ENCODE data around the gene EML4. TPM values are rescaled to one million over a fixed set of nuclear protein-coding genes. Genes with fewer than 3 reads are reported as not detected.

The EML4 gene
- total RNA-seq, 4 donors from 2014 or later: 27.4 to 96.8 (median 58.0) TPM

DNA sequence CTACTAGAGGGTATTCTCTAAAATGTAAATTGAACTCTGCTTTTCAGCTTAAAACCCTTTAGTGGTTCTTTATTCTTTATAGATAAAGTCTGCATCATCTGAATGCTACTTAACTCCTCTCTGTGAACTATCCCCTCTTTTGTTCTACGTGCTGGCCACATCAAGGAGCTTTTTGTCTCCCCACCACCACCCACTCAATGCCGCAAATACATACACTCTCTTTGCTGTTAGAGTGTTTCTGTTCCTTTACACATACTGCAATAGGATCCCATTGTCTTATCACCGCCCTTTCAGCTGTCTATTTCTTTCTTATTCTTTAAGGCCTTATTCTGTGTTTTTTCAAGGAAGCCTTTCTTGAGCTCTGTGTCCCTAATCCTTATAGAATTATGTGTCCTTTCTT is 83.3 kb downstream of the EML4 start:
- Histone ChIP-seq H3K4me1 (no peaks in the 10 kb centered on the region), H3K27me3 (no peaks in the 10 kb centered on the region), H3K4me3 (no peak overlapping the region), H3K9me3 (no peaks in the 10 kb centered on the region), H3K27ac (no peak overlapping the region), H3K36me3 (no peaks in the 10 kb centered on the region)
- TF ChIP-seq POLR2A (IDR thresholded peaks at IDR 0.05) (no peak), CTCF (IDR thresholded peaks at IDR 0.05) (no peak)
- DNase-seq: no peak
- intact Hi-C loops (cut with DNase I; ENCODE audit: low total_unique reads): no loop called here

DNA sequence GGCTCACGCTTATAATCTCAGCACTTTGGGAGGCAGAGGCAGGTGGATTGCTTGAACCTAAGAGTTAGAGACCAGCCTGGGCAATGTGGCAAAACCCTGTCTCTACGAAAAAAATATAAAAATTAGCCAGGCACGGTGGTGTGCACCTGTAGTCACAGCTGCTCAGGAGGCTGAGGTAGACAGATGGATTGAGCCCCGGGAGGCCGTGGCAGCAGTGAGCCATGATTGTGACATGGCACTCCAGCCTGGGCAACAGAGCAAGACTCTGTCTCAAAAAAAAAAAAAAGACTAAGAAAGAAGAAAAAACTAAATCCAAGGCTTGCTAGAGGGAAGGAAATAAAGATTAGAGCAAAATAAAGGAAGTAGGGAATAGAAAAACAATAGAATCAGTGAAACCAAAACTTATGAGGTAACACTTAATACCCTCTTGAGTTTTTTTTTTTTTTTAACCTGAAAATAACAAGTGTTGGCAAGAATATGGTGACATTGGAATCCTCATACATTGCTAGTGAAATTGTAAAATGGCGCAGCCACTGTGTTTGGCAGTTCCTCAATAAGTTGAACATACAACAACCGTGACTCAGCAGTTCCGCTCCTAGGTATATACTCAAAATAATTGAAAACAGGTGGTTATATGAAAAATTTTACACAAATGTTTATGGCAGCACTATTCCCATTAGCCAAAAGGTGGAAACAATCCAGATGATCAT is 85.2 kb downstream of the EML4 start:
- DNase-seq: no peak
- no peaks in the 10 kb centered on the region for H3K9me3 ChIP-seq
- no peak overlapping the region for H3K27ac ChIP-seq
- intact Hi-C loops (cut with DNase I; ENCODE audit: low total_unique reads): no loop called here
- H3K4me1 ChIP-seq: no peaks in the 10 kb centered on the region
- no peaks in the 10 kb centered on the region for H3K27me3 ChIP-seq
- H3K4me3 ChIP-seq: no peak overlapping the region
- TF ChIP-seq CTCF (IDR thresholded peaks at IDR 0.05) (no peak), POLR2A (IDR thresholded peaks at IDR 0.05) (no peak)
- no peaks in the 10 kb centered on the region for H3K36me3 ChIP-seq

- no peak for TF ChIP-seq CTCF (IDR thresholded peaks at IDR 0.05)
- TF ChIP-seq POLR2A (IDR thresholded peaks at IDR 0.05): no peak
- intact Hi-C loops (cut with DNase I; ENCODE audit: low total_unique reads): no loop called here
Observed at GRCh38 chr2:42256505-42256904, 87.4 kb downstream of the EML4 start.

DNA sequence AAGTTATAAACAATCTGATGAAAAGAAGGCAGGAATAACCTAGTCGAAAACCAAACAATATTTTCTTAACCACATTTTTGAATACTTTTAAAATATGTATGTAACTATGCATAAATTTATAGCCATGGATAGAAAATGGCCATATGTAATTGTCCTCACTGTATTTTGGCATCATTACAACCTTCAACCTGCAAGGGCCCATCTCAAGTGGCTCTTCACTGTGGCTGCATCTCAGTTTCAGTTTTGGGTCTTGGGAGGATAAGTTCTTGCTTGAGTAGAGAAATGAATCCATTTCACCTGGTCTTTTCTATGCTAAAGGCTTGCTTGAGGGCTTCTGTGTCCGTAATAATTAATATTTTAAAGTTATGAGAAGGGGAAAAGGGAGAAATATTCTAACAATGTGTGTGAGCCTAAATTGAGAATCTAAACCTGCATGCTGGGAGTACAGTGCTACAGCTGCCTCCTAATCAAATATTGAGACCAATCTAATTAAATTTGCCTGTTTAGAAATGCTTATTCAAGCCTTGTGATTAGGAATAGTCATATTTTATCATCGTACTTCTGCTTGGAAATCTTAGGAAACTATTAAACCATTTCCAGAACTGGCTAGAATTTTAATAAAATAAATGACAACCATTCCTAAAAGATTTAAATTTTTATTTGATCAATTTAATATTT is 92.5 kb downstream of the EML4 start:
- no peaks in the 10 kb centered on the region for H3K9me3 ChIP-seq
- TF ChIP-seq POLR2A (IDR thresholded peaks at IDR 0.05): no peak
- no peak for TF ChIP-seq CTCF (IDR thresholded peaks at IDR 0.05)
- intact Hi-C loops (cut with DNase I; ENCODE audit: low total_unique reads): no loop called here
- no peaks in the 10 kb centered on the region for H3K4me1 ChIP-seq
- H3K27ac ChIP-seq: no peak overlapping the region
- DNase-seq: no peak
- no peaks in the 10 kb centered on the region for H3K27me3 ChIP-seq
- no peak overlapping the region for H3K4me3 ChIP-seq
- H3K36me3 ChIP-seq: peaks cover 0 to 3% of the 10 kb centered on the region in 2 donors

More at GRCh38 chr2:42256505-42256904, 87.4 kb downstream of the EML4 start:
- no peaks in the 10 kb centered on the region for H3K27me3 ChIP-seq
- H3K4me1 ChIP-seq: no peaks in the 10 kb centered on the region
- no peaks in the 10 kb centered on the region for H3K9me3 ChIP-seq
- no peak for DNase-seq
- no peak overlapping the region for H3K4me3 ChIP-seq
- H3K27ac ChIP-seq: no peak overlapping the region
- no peaks in the 10 kb centered on the region for H3K36me3 ChIP-seq

- H3K27ac ChIP-seq: no peak overlapping the region
- H3K27me3 ChIP-seq: no peaks in the 10 kb centered on the region
- intact Hi-C loops (cut with DNase I; ENCODE audit: low total_unique reads): no loop called here
- TF ChIP-seq POLR2A (IDR thresholded peaks at IDR 0.05): no peak
- no peak for TF ChIP-seq CTCF (IDR thresholded peaks at IDR 0.05)
- no peak overlapping the region for H3K4me3 ChIP-seq
- H3K4me1 ChIP-seq: peaks cover 0 to 6% of the 10 kb centered on the region in 2 donors
- no peaks in the 10 kb centered on the region for H3K9me3 ChIP-seq
- H3K36me3 ChIP-seq: peaks cover 0 to 3% of the 10 kb centered on the region in 2 donors
- DNase-seq: no peak
Observed at GRCh38 chr2:42266236-42266635, 97.1 kb downstream of the EML4 start.
